H1 (cell line): ENCODE results near the gene SEC61B. TPM values are rescaled to one million over a fixed set of nuclear protein-coding genes. Genes with fewer than 3 reads are reported as not detected.

Source experiments
- CTCF ChIA-PET: fragments of 300-600 bp; sonication (Branson Sonifier 250); formaldehyde crosslinking; loops from one replicate; lab custom pipeline; 2021; ENCODE audit not compliant: partially characterized antibody; lab: Charles Lee
- POLR2A ChIA-PET: fragments of 300-600 bp; sonication (Branson Sonifier 250); formaldehyde crosslinking; loops from one replicate; lab custom pipeline; 2021; ENCODE audit warnings: inconsistent platforms; ENCODE audit not compliant: partially characterized antibody; lab: Charles Lee
- DNase-seq, 2 experiments: peaks; one replicate each; pipeline versions ENCODE4 v3.0.0 to v3.0.0-alpha.2; 2010 to 2022; ENCODE audit warnings: low spot score in 2 of 2, low read depth in 1 of 2, mixed read lengths in 1 of 2
- FAIRE-seq: peaks from 2 replicates; lab custom pipeline; 2011; peaks lifted over from hg19 to GRCh38; lab: Jason Lieb, UNC
- H2AFZ ChIP-seq: 2 replicates; pipeline ENCODE4 v1.8.1; 2012; ENCODE audit warnings: low read length, inconsistent platforms
- H2AK5ac ChIP-seq: 2 replicates; pipeline ENCODE4 v1.6.1; 2013; ENCODE audit warnings: low read depth, low read length
- H2BK120ac ChIP-seq: replicated peaks from 2 replicates; pipeline ENCODE3; 2013; ENCODE audit warnings: low read depth, low read length, inconsistent platforms
- H2BK12ac ChIP-seq: 2 replicates; pipeline ENCODE4 v1.6.1; 2013; ENCODE audit warnings: low read depth, low read length
- H2BK15ac ChIP-seq: 2 replicates; pipeline ENCODE4 v1.6.1; 2013; ENCODE audit warnings: low read length
- H2BK20ac ChIP-seq: 2 replicates; pipeline ENCODE4 v1.6.1; 2013; ENCODE audit warnings: low read length
- H2BK5ac ChIP-seq: 2 replicates; pipeline ENCODE4 v1.6.1; 2013; ENCODE audit warnings: low read depth, low read length
- H3K14ac ChIP-seq: 2 replicates; pipeline ENCODE4 v1.6.1; 2013; ENCODE audit warnings: inconsistent platforms; ENCODE audit not compliant: insufficient read length
- H3K18ac ChIP-seq: 2 replicates; pipeline ENCODE4 v1.6.1; 2013; ENCODE audit warnings: low read length; ENCODE audit errors: extremely low read depth
- H3K23ac ChIP-seq: 2 replicates; pipeline ENCODE4 v1.6.1; 2013; ENCODE audit warnings: inconsistent platforms; ENCODE audit not compliant: insufficient read length
- H3K23me2 ChIP-seq: 2 replicates; pipeline ENCODE4 v1.6.1; 2013; ENCODE audit warnings: low read depth, low read length
- H3K27ac ChIP-seq: 2 replicates; pipeline ENCODE4 v1.6.1; 2011; ENCODE audit warnings: low read depth, low read length, inconsistent platforms
- H3K27me3 ChIP-seq, 4 experiments: replicated peaks in 1 of 4; 1 replicate in 1 of 4; 2 replicates in 3 of 4; pipeline versions ENCODE4 v1.6.1 to v1.8.1; 2011 to 2013; ENCODE audit warnings: low read length in 3 of 4, mild to moderate bottlenecking in 3 of 4, inconsistent platforms in 2 of 4, mixed read lengths in 2 of 4, moderate library complexity in 1 of 4; ENCODE audit not compliant: control insufficient read depth in 3 of 4, insufficient read depth in 3 of 4; ENCODE audit errors: extremely low read depth in 1 of 4
- H3K36me3 ChIP-seq, 4 experiments: 2 replicates each; pipeline versions ENCODE4 v1.6.1 to v1.8.1; 2011 to 2013; ENCODE audit warnings: mild to moderate bottlenecking in 4 of 4, low read length in 3 of 4, moderate library complexity in 2 of 4, control low read depth in 1 of 4, inconsistent platforms in 1 of 4; ENCODE audit not compliant: insufficient read depth in 4 of 4, control insufficient read depth in 2 of 4
- H3K4ac ChIP-seq: replicated peaks from 2 replicates; pipeline ENCODE3; 2013; ENCODE audit warnings: low read length, low read depth, mixed read lengths, inconsistent platforms; ENCODE audit not compliant: insufficient read length
- H3K4me1 ChIP-seq, 4 experiments: replicated peaks in 1 of 4; 1 replicate in 1 of 4; 2 replicates in 3 of 4; pipeline versions ENCODE4 v1.6.1 to v1.8.1; 2011 to 2013; ENCODE audit warnings: low read length in 3 of 4, inconsistent platforms in 2 of 4, mixed read lengths in 1 of 4; ENCODE audit not compliant: insufficient read depth in 4 of 4, control insufficient read depth in 3 of 4
- H3K4me2 ChIP-seq, 2 experiments: 2 replicates each; pipeline versions ENCODE4 v1.6.1 to v1.8.1; 2011 to 2013; ENCODE audit warnings: low read depth in 2 of 2, low read length in 2 of 2, control low read depth in 1 of 2, inconsistent platforms in 1 of 2, mild to moderate bottlenecking in 1 of 2; ENCODE audit not compliant: insufficient read depth in 1 of 2
- H3K4me3 ChIP-seq, 4 experiments: fragments of 200-600, 300-600 bp in 1 of 4; sonication (generic), shearing (Covaris generic), sonication (Bioruptor Twin) in 1 of 4; 2 replicates each; pipeline versions ENCODE4 v1.5.1 to v1.8.1; 2011 to 2016; ENCODE audit warnings: low read length in 4 of 4, low read depth in 3 of 4, control low read depth in 2 of 4, inconsistent platforms in 2 of 4, mild to moderate bottlenecking in 2 of 4, mixed read lengths in 1 of 4, moderate library complexity in 1 of 4; ENCODE audit not compliant: insufficient read depth in 2 of 4; ENCODE audit errors: extremely low read depth in 1 of 4
- H3K56ac ChIP-seq: replicated peaks from 2 replicates; pipeline ENCODE3; 2013; ENCODE audit warnings: low read depth, mild to moderate bottlenecking, mixed read lengths, low read length, inconsistent platforms; ENCODE audit not compliant: insufficient read length
- H3K79me1 ChIP-seq: 2 replicates; pipeline ENCODE4 v1.6.1; 2013; ENCODE audit warnings: low read depth, low read length, control low read depth
- H3K79me2 ChIP-seq, 2 experiments: 2 replicates each; pipeline versions ENCODE4 v1.6.1 to v1.8.1; 2012 to 2013; ENCODE audit warnings: low read length in 2 of 2, mild to moderate bottlenecking in 2 of 2, inconsistent platforms in 1 of 2; ENCODE audit not compliant: insufficient read depth in 2 of 2, control insufficient read depth in 1 of 2
- H3K9ac ChIP-seq, 4 experiments: replicated peaks in 1 of 4; 1 replicate in 1 of 4; 2 replicates in 3 of 4; pipeline versions ENCODE4 v1.6.1 to v1.8.1; 2011 to 2013; ENCODE audit warnings: low read depth in 3 of 4, low read length in 3 of 4, control low read depth in 2 of 4, mild to moderate bottlenecking in 2 of 4, moderate library complexity in 2 of 4, inconsistent platforms in 1 of 4; ENCODE audit errors: extremely low read depth in 1 of 4
- H3K9me3 ChIP-seq, 2 experiments: 2 replicates each; pipeline versions ENCODE4 v1.6.1 to v1.8.1; 2012 to 2013; ENCODE audit warnings: mild to moderate bottlenecking in 2 of 2, moderate library complexity in 2 of 2, control low read depth in 1 of 2, inconsistent platforms in 1 of 2, low read depth in 1 of 2, low read length in 1 of 2, mixed read lengths in 1 of 2; ENCODE audit not compliant: insufficient read depth in 2 of 2
- H4K20me1 ChIP-seq, 2 experiments: replicated peaks in 1 of 2; 2 replicates each; pipeline versions ENCODE3 to v1.8.1; 2011 to 2013; ENCODE audit warnings: inconsistent platforms in 2 of 2, low read length in 2 of 2, mild to moderate bottlenecking in 1 of 2; ENCODE audit not compliant: insufficient read depth in 2 of 2, control insufficient read depth in 1 of 2
- H4K5ac ChIP-seq: 2 replicates; pipeline ENCODE4 v1.6.1; 2013; ENCODE audit warnings: low read length, low read depth, mixed read lengths, inconsistent platforms; ENCODE audit not compliant: insufficient read length
- H4K8ac ChIP-seq: 2 replicates; pipeline ENCODE4 v1.8.0; 2013; ENCODE audit warnings: mild to moderate bottlenecking, moderate library complexity, low read length, inconsistent platforms; ENCODE audit not compliant: insufficient read depth; ENCODE audit errors: extremely low read depth
- H4K91ac ChIP-seq: replicated peaks from 2 replicates; pipeline ENCODE3; 2013; ENCODE audit warnings: low read length, mixed read lengths, inconsistent platforms; ENCODE audit not compliant: insufficient read length
- ASH2L ChIP-seq: fragments of 200-600, 300-600 bp; sonication (generic); IDR thresholded peaks from one replicate; pipeline ENCODE4 v1.7.1; 2017; ENCODE audit warnings: low read length
- CHD2 ChIP-seq: IDR thresholded peaks from 2 replicates; pipeline ENCODE4 v1.6.1; 2012; ENCODE audit warnings: low read length, improper control_type of control experiment
- GTF2F1 ChIP-seq: IDR thresholded peaks from 2 replicates; pipeline ENCODE4 v1.6.1; 2012; ENCODE audit warnings: low read depth, low read length, improper control_type of control experiment, borderline replicate concordance
- JUN ChIP-seq: IDR thresholded peaks from 2 replicates; pipeline ENCODE4 v1.6.1; 2011; ENCODE audit warnings: low read depth, mild to moderate bottlenecking, improper control_type of control experiment, low read length
- JUND ChIP-seq: IDR thresholded peaks from 2 replicates; pipeline ENCODE4 v1.6.1; 2011; ENCODE audit warnings: mild to moderate bottlenecking, improper control_type of control experiment, low read length
- KDM1A ChIP-seq: fragments of 200-600, 300-600 bp; sonication (generic); IDR thresholded peaks from 2 replicates; pipeline ENCODE4 v1.7.1; 2016; ENCODE audit warnings: mild to moderate bottlenecking, low read length, borderline replicate concordance
- NANOG ChIP-seq: IDR thresholded peaks from 2 replicates; pipeline ENCODE4 v1.6.1; 2011; ENCODE audit warnings: low read length, low read depth, mild to moderate bottlenecking, inconsistent platforms; ENCODE audit not compliant: insufficient read depth, poor library complexity, severe bottlenecking
- PHF8 ChIP-seq: fragments of 200-600 bp; sonication (generic); conservative IDR thresholded peaks from 2 replicates; pipeline ENCODE4 v1.7.1; 2012; ENCODE audit warnings: low read depth, mild to moderate bottlenecking, inconsistent platforms, low read length, moderate library complexity
- SRF ChIP-seq: IDR thresholded peaks from 2 replicates; pipeline ENCODE4 v1.6.1; 2011; ENCODE audit warnings: mild to moderate bottlenecking, low read depth, low read length, moderate library complexity
- SUZ12 ChIP-seq: fragments of 200-600 bp; sonication (generic); IDR thresholded peaks from 2 replicates; pipeline ENCODE4 v1.6.1; 2012; ENCODE audit warnings: mild to moderate bottlenecking, inconsistent platforms, low read length, moderate library complexity, mixed read lengths
- TAF1 ChIP-seq: IDR thresholded peaks from 2 replicates; pipeline ENCODE4 v1.6.1; 2011; ENCODE audit warnings: mild to moderate bottlenecking, low read depth, low read length
- WGBS, 2 experiments: shearing (Covaris generic) in 1 of 2; methylation state at CpG; one replicate each; pipeline versions ENCODE4 v1.1.6 to v1.1.7; 2013 to 2015; ENCODE audit warnings: low lambda C conversion rate in 2 of 2, mixed read lengths in 2 of 2, inconsistent platforms in 1 of 2, low coverage in 1 of 2, missing lambda C conversion rate in 1 of 2; ENCODE audit not compliant: insufficient replicate concordance in 2 of 2, insufficient coverage in 1 of 2, insufficient read length in 1 of 2; ENCODE audit errors: extremely low coverage in 1 of 2, missing lambda C conversion rate in 1 of 2; 5-methylcytosine and 5-hydroxymethylcytosine counted together
- polyA plus RNA-seq, 7 experiments: library from polyadenylated mRNA; depleted of rRNA in 3 of 7; stranded (reverse) in 5 of 7; unstranded in 2 of 7; fragments of >200 nt in 5 of 7; fragments of 200-250 nt in 2 of 7; gene quantifications; 1 replicate in 5 of 7; 2 replicates in 1 of 7; 4 replicates in 1 of 7; pipeline versions ENCODE4 v1.2.1 to v1.2.3, GENCODE V29; 2011 to 2013; ENCODE audit warnings: missing spikeins in 2 of 7, mixed read lengths in 2 of 7
- total RNA-seq: library from RNA; stranded (reverse); fragmentation: NEBNext Ultra II Directional; extraction: Animal tissue kit (Norgen Biotek cat#: 25700); gene quantifications from 2 replicates; pipeline ENCODE4 v1.2.1, GENCODE V29; 2021
- TF ChIP-seq, protein P1 (sequence below), 3 experiments: IDR thresholded peaks; 1 replicate in 2 of 3; 2 replicates in 1 of 3; pipeline versions ENCODE4 v1.5.1 to v1.6.1; 2011; ENCODE audit warnings: low read length in 3 of 3, mild to moderate bottlenecking in 3 of 3, inconsistent platforms in 2 of 3, low read depth in 1 of 3, moderate library complexity in 1 of 3; ENCODE audit not compliant: insufficient read depth in 1 of 3; ENCODE audit errors: control extremely low read depth in 1 of 3

Gene SEC61B
- total and polyA plus RNA-seq, 2 of the 8 experiments (the other 6 are each of a cell fraction or from before 2014, with no cell fraction given): 155 to 379 TPM

DNA sequence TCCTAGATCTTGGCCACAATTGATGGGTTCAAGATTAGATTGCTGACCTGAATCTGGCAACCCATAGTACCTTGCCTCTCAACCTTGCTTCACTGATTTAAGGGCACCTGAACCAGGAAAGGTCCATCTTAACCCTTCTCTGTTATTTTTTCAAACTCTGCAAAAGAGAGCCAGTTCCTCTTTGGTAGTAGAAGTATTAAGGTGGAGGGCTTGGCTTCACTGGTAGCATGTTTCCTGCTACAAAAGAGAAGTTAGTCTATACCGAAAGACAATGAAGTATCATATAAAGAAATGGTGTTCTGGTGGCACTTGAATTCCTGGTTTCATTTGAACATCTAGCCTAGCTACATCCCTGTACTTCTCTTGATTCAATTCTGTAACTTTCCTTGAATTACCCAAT, 8.9 kb upstream of the SEC61B start:
- Histone ChIP-seq H4K8ac (no peak overlapping the region), H4K5ac (no peak overlapping the region), H3K4me1 (no peaks in the 10 kb centered on the region), H3K4me3 (no peak overlapping the region), H2BK120ac (no peak overlapping the region), H4K20me1 (peaks cover 4 to 7% of the 10 kb centered on the region in 2 experiments), H3K79me1 (no peaks in the 10 kb centered on the region), H3K9me3 (no peaks in the 10 kb centered on the region), H3K36me3 (peaks cover 0 to 7% (median 2%) of the 10 kb centered on the region in 4 experiments; a peak in 4 of 8 replicates), H2BK15ac (no peak overlapping the region), H3K27me3 (no peaks in the 10 kb centered on the region), H2BK5ac (no peak overlapping the region), H3K18ac (no peak overlapping the region), H3K23me2 (no peaks in the 10 kb centered on the region), H3K4me2 (no peak overlapping the region), H3K4ac (peak overlapping the region; percentile 63), H3K9ac (no peak overlapping the region), H2AK5ac (no peak overlapping the region), H4K91ac (no peak overlapping the region), H3K27ac (no peak overlapping the region), H3K56ac (no peak overlapping the region), H3K14ac (no peak overlapping the region), H2BK12ac (no peak overlapping the region), H2AFZ (no peak overlapping the region), H3K79me2 (peaks cover 2 to 23% of the 10 kb centered on the region in 2 experiments; a peak in 2 of 4 replicates), H2BK20ac (no peak overlapping the region), H3K23ac (no peak overlapping the region)
- no peak for TF ChIP-seq TAF1
- TF ChIP-seq KDM1A: no peak
- no peak for TF ChIP-seq SUZ12
- no peak for TF ChIP-seq ASH2L
- no peak for TF ChIP-seq GTF2F1
- no peak for TF ChIP-seq NANOG
- TF ChIP-seq JUND: no peak
- TF ChIP-seq PHF8: no peak
- no peak for TF ChIP-seq CHD2
- TF ChIP-seq, protein P1, sequence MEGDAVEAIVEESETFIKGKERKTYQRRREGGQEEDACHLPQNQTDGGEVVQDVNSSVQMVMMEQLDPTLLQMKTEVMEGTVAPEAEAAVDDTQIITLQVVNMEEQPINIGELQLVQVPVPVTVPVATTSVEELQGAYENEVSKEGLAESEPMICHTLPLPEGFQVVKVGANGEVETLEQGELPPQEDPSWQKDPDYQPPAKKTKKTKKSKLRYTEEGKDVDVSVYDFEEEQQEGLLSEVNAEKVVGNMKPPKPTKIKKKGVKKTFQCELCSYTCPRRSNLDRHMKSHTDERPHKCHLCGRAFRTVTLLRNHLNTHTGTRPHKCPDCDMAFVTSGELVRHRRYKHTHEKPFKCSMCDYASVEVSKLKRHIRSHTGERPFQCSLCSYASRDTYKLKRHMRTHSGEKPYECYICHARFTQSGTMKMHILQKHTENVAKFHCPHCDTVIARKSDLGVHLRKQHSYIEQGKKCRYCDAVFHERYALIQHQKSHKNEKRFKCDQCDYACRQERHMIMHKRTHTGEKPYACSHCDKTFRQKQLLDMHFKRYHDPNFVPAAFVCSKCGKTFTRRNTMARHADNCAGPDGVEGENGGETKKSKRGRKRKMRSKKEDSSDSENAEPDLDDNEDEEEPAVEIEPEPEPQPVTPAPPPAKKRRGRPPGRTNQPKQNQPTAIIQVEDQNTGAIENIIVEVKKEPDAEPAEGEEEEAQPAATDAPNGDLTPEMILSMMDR (IDR thresholded peaks at IDR 0.05; ENCODE audit: control extremely low read depth in 1 of 3, insufficient read depth in 1 of 3, low read depth in 1 of 3, low read length in 3 of 3): no peak
- no peak for TF ChIP-seq JUN
- TF ChIP-seq SRF: no peak
- ChIA-PET POLR2A (interaction anchor here (2.5 to 3.6 kb wide), 2 partner anchors 9 to 15 kb away, joined by 7 to 26 read pairs; partner anchors contain the start of genes ALG2 and SEC61B), CTCF (interaction anchor here (0.9 to 3.7 kb wide), 5 partner anchors 12 to 30 kb away, joined by 3 to 12 read pairs (median 4); no protein-coding TSS in a partner anchor)
- WGBS, 2 experiments: 94% methylated on average over 1 of the region's 1 CpG; no CpG with 5 or more reads in 1 of the 2 experiments
- FAIRE-seq (no peak), DNase-seq (no peak)
